Measurements from ENCODE around the gene IDH2. TPM values are rescaled to one million over a fixed set of nuclear protein-coding genes. Genes with fewer than 3 reads are reported as not detected.

IDH2 gene
- total and polyA plus RNA-seq, 2 of the 13 experiments (the other 11 are each of a cell fraction or from before 2014, with no cell fraction given) = 121 to 145 TPM

- no peak for TF ChIP-seq MLXIP (CRISPR knock-in tag; IDR thresholded peaks at IDR 0.05; ENCODE audit: borderline replicate concordance)
- TF ChIP-seq NR3C1 (CRISPR knock-in tag; IDR thresholded peaks at IDR 0.05) = no peak
- TF ChIP-seq EHMT2 (IDR thresholded peaks at IDR 0.05; ENCODE audit: borderline replicate concordance, low read depth, low read length) = no peak
- no peak for TF ChIP-seq NR2F1 (CRISPR knock-in tag; IDR thresholded peaks at IDR 0.05)
- TF ChIP-seq HOXA9 (CRISPR knock-in tag; IDR thresholded peaks at IDR 0.05; ENCODE audit: borderline replicate concordance) = no peak
- TF ChIP-seq MAFG (CRISPR knock-in tag; IDR thresholded peaks at IDR 0.05) = no peak
- TF ChIP-seq ZNF512B (CRISPR knock-in tag; IDR thresholded peaks at IDR 0.05; ENCODE audit: borderline replicate concordance) = no peak
- TF ChIP-seq SNAI1 (CRISPR knock-in tag; IDR thresholded peaks at IDR 0.05; ENCODE audit: borderline replicate concordance) = no peak
- TF ChIP-seq ZNF260 (CRISPR knock-in tag; IDR thresholded peaks at IDR 0.05; ENCODE audit: borderline replicate concordance, low read depth) = no peak
- no peak for TF ChIP-seq TOPORS (CRISPR knock-in tag; IDR thresholded peaks at IDR 0.05)
- TF ChIP-seq TP53 (CRISPR knock-in tag; conservative IDR thresholded peaks at IDR 0.05) = no peak
Measured at GRCh38 chr15:90130291-90130690, 28.0 kb upstream of the IDH2 start (continued).
